Measurements from ENCODE around the gene DYSF. TPM values are rescaled to one million over a fixed set of nuclear protein-coding genes. Genes with fewer than 3 reads are reported as not detected.

Gene DYSF
- polyA plus RNA-seq, 1 donor (not counting 4 experiments of a cell fraction or from before 2014, with no cell fraction given) = 8.2 TPM

DNA sequence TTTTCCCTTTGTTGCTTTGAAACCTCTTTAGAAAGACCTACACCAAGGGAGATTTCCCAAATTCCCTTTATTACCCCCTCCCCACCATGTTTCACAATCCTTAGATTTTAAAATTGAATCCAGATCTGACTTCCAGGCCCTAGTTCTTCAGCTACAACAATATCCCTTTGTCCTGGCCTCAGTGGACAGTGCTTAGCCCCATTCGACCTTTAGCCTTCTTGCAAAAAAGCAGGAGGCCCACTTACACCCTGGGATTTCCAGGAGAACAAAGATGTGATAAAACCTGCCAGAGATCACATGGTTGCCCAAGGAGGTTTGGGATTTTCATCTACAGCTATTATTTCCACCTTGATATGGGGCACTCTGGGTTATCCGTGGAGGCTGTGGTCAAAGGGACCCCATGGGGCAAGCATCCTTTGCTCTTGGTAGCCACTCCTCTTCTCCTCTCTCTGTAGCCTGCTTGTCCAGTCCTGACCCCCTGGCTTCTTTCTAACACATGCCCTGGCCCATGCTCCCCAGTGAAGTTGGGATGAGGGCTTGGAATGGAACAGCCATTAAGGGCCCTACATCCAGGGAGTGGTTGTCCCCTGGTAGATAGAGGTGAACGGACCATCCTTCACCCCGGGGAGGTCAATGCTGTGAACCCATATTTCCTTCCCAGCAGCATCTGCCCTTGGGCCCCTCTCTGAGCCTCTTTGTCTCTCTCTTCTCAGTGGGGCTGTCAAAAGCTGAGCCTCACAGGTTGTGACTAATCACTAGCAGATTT lies 267.4 kb downstream of the DYSF start:
- Histone ChIP-seq H3K27me3 (ENCODE audit: control insufficient read depth, extremely low read depth, insufficient read depth, low read length) (peaks cover 11% of the 10 kb centered on the region), H3K9me1 (ENCODE audit: control insufficient read depth, extremely low read depth, insufficient read depth, low read length) (no peaks in the 10 kb centered on the region), H3K4me1 (ENCODE audit: control insufficient read depth, extremely low read depth, insufficient read depth, low read length) (no peaks in the 10 kb centered on the region), H3K9me3 (ENCODE audit: control insufficient read depth, low read depth, low read length) (peaks cover 3% of the 10 kb centered on the region), H3K27ac (ENCODE audit: control insufficient read depth, insufficient read depth, low read length) (no peak overlapping the region), H3K4me3 (ENCODE audit: control insufficient read depth in 2 of 3, extremely low read depth in 1 of 3, insufficient read depth in 2 of 3, low read depth in 1 of 3, low read length in 3 of 3) (no peak overlapping the region), H2AFZ (ENCODE audit: control insufficient read depth, low read length) (no peak overlapping the region), H3K36me3 (ENCODE audit: control insufficient read depth in 2 of 2, extremely low read depth in 1 of 2, insufficient read depth in 2 of 2, low read length in 2 of 2) (no peaks in the 10 kb centered on the region), H3K4me2 (ENCODE audit: control insufficient read depth, extremely low read depth, insufficient read depth, low read depth, low read length) (no peak overlapping the region), H3K79me2 (ENCODE audit: control insufficient read depth, insufficient read depth, low read length) (no peaks in the 10 kb centered on the region), H4K20me1 (ENCODE audit: control insufficient read depth, extremely low read depth, insufficient read depth, low read length) (no peaks in the 10 kb centered on the region), H3K9ac (ENCODE audit: control insufficient read depth, extremely low read depth, insufficient read depth, low read length) (no peak overlapping the region)
- DNase-seq (ENCODE audit: low read depth, low spot score) (no peak), FAIRE-seq (no peak)
- dilution Hi-C loops (cut with MboI; ENCODE audit: extremely low pct_ligation_motif_present, low sequenced_read_pairs) = no loop called here
- TF ChIP-seq EZH2 (IDR thresholded peaks at IDR 0.05; ENCODE audit: low read length) = no peak
- TF ChIP-seq, protein P1, sequence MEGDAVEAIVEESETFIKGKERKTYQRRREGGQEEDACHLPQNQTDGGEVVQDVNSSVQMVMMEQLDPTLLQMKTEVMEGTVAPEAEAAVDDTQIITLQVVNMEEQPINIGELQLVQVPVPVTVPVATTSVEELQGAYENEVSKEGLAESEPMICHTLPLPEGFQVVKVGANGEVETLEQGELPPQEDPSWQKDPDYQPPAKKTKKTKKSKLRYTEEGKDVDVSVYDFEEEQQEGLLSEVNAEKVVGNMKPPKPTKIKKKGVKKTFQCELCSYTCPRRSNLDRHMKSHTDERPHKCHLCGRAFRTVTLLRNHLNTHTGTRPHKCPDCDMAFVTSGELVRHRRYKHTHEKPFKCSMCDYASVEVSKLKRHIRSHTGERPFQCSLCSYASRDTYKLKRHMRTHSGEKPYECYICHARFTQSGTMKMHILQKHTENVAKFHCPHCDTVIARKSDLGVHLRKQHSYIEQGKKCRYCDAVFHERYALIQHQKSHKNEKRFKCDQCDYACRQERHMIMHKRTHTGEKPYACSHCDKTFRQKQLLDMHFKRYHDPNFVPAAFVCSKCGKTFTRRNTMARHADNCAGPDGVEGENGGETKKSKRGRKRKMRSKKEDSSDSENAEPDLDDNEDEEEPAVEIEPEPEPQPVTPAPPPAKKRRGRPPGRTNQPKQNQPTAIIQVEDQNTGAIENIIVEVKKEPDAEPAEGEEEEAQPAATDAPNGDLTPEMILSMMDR (optimal IDR thresholded peaks at IDR 0.05 in 1 of 3, IDR thresholded peaks at IDR 0.05 in 1 of 3, conservative IDR thresholded peaks at IDR 0.05 in 1 of 3; ENCODE audit: extremely low read depth in 1 of 3, insufficient read depth in 2 of 3, low read length in 3 of 3) = no peak

DNA sequence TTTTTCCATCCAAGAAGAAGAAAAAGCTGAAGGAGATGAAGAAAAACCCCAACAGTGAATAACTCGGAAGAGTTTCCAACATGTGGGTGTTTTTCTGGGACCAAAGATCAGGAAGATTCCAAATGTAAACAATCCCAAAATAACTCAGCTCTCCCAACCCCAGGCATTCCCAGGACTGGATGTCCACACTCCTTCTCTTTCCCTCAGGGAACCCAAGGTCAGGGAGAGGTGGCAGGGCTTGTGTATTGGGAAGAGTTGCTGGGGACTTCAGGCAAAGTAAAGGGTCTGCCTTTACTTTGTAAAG lies 268.0 kb downstream of the DYSF start:
- no peak for FAIRE-seq
- Histone ChIP-seq H3K9me1 (ENCODE audit: control insufficient read depth, extremely low read depth, insufficient read depth, low read length) (no peaks in the 10 kb centered on the region), H3K9me3 (ENCODE audit: control insufficient read depth, low read depth, low read length) (peaks cover 3% of the 10 kb centered on the region), H3K36me3 (ENCODE audit: control insufficient read depth in 2 of 2, extremely low read depth in 1 of 2, insufficient read depth in 2 of 2, low read length in 2 of 2) (no peaks in the 10 kb centered on the region), H3K79me2 (ENCODE audit: control insufficient read depth, insufficient read depth, low read length) (no peaks in the 10 kb centered on the region), H3K27ac (ENCODE audit: control insufficient read depth, insufficient read depth, low read length) (no peak overlapping the region), H3K9ac (ENCODE audit: control insufficient read depth, extremely low read depth, insufficient read depth, low read length) (no peak overlapping the region), H3K4me1 (ENCODE audit: control insufficient read depth, extremely low read depth, insufficient read depth, low read length) (no peaks in the 10 kb centered on the region), H3K4me3 (ENCODE audit: control insufficient read depth in 2 of 3, extremely low read depth in 1 of 3, insufficient read depth in 2 of 3, low read depth in 1 of 3, low read length in 3 of 3) (no peak overlapping the region), H4K20me1 (ENCODE audit: control insufficient read depth, extremely low read depth, insufficient read depth, low read length) (no peaks in the 10 kb centered on the region), H3K4me2 (ENCODE audit: control insufficient read depth, extremely low read depth, insufficient read depth, low read depth, low read length) (no peak overlapping the region), H3K27me3 (ENCODE audit: control insufficient read depth, extremely low read depth, insufficient read depth, low read length) (peaks cover 8% of the 10 kb centered on the region), H2AFZ (ENCODE audit: control insufficient read depth, low read length) (no peak overlapping the region)
- DNase-seq (ENCODE audit: low read depth, low spot score) = no peak
- TF ChIP-seq, protein P1 (optimal IDR thresholded peaks at IDR 0.05 in 1 of 3, IDR thresholded peaks at IDR 0.05 in 1 of 3, conservative IDR thresholded peaks at IDR 0.05 in 1 of 3; ENCODE audit: extremely low read depth in 1 of 3, insufficient read depth in 2 of 3, low read length in 3 of 3) = no peak
- no peak for TF ChIP-seq EZH2 (IDR thresholded peaks at IDR 0.05; ENCODE audit: low read length)
- dilution Hi-C loops (cut with MboI; ENCODE audit: extremely low pct_ligation_motif_present, low sequenced_read_pairs) = no loop called here

Data from keratinocyte (primary cell).